Spleen (tissue), 11 donors: Measurements from ENCODE around the gene TSKS. TPM values are rescaled to one million over a fixed set of nuclear protein-coding genes. Genes with fewer than 3 reads are reported as not detected.

Source experiments
- DNase-seq: peaks from one replicate; pipeline ENCODE4 v3.0.0-alpha.2; 2020
- H3K27ac ChIP-seq, 8 donors: fragments of 200-600 bp; sonication (generic) in 7 of 8; 1 replicate in 4 of 8; 2 replicates in 4 of 8; pipeline versions ENCODE4 v1.5.0 to v1.8.0; 2016 to 2021; ENCODE audit warnings: inconsistent platforms in 4 of 8, mild to moderate bottlenecking in 4 of 8, moderate library complexity in 1 of 8
- H3K27me3 ChIP-seq, 7 donors: fragments of 200-600 bp; sonication (generic) in 6 of 7; replicated peaks in 1 of 7; 1 replicate in 4 of 7; 2 replicates in 3 of 7; pipeline versions ENCODE4 v1.5.0 to v1.8.0; 2016 to 2021; ENCODE audit warnings: inconsistent platforms in 3 of 7, mild to moderate bottlenecking in 1 of 7
- H3K36me3 ChIP-seq, 6 donors: fragments of 200-600 bp; sonication (generic) in 5 of 6; 1 replicate in 4 of 6; 2 replicates in 2 of 6; pipeline versions ENCODE4 v1.5.0 to v1.8.0; 2016 to 2021; ENCODE audit warnings: inconsistent platforms in 2 of 6
- H3K4me1 ChIP-seq, 6 donors: fragments of 200-600 bp; sonication (generic) in 5 of 6; 1 replicate in 3 of 6; 2 replicates in 3 of 6; pipeline versions ENCODE4 v1.5.0 to v1.8.0; 2016 to 2021; ENCODE audit warnings: inconsistent platforms in 3 of 6
- H3K4me3 ChIP-seq, 8 donors: fragments of 200-600 bp; sonication (generic) in 7 of 8; 1 replicate in 4 of 8; 2 replicates in 4 of 8; pipeline versions ENCODE4 v1.5.0 to v1.8.0; 2016 to 2021; ENCODE audit warnings: inconsistent platforms in 4 of 8, mild to moderate bottlenecking in 4 of 8, moderate library complexity in 2 of 8
- H3K9me3 ChIP-seq, 8 donors: fragments of 200-600 bp; sonication (generic) in 7 of 8; 1 replicate in 4 of 8; 2 replicates in 4 of 8; pipeline versions ENCODE4 v1.5.0 to v1.8.0; 2016 to 2021; ENCODE audit warnings: inconsistent platforms in 4 of 8
- CTCF ChIP-seq, 11 experiments: fragments of 200-600 bp in 7 of 11; fragments of 450-650 bp in 4 of 11; sonication (generic) in 4 of 11; IDR thresholded peaks in 8 of 11; conservative IDR thresholded peaks in 3 of 11; 1 replicate in 7 of 11; 2 replicates in 4 of 11; pipeline versions ENCODE4 v1.4.0 to v1.8.0; 2016 to 2021; ENCODE audit warnings: antibody characterized with exemption in 11 of 11, inconsistent platforms in 4 of 11, mild to moderate bottlenecking in 1 of 11
- POLR2A ChIP-seq, 3 donors: fragments of 450-650 bp; IDR thresholded peaks; one replicate each; pipeline ENCODE4 v1.5.1; 2017; ENCODE audit warnings: antibody characterized with exemption in 3 of 3, mild to moderate bottlenecking in 1 of 3
- POLR2AphosphoS5 ChIP-seq, 3 donors: sonication (generic); formaldehyde crosslinking; IDR thresholded peaks; one replicate each; pipeline ENCODE4 v1.5.1; 2017; ENCODE audit warnings: antibody characterized with exemption in 3 of 3
- WGBS, 5 donors: extraction: QIAGEN DNeasy Blood & Tissue Kit in 3 of 5; methylation state at CpG; one replicate each; pipeline versions ENCODE4 v1.1.5 to v1.1.7; 2013 to 2018; 5-methylcytosine and 5-hydroxymethylcytosine counted together
- intact Hi-C: fragments of 100-400 bp; cut with DNase I; formaldehyde crosslinking; loops from one replicate; pipeline ENCODE4 v1.15.0; 2023; ENCODE audit warnings: low total_unique reads
- polyA plus RNA-seq, 3 donors: library from polyadenylated mRNA; stranded (reverse); fragments of 200-250 nt; gene quantifications; one replicate each; pipeline ENCODE4 v1.2.1, GENCODE V29; 2013
- total RNA-seq, 7 donors: library from RNA; depleted of rRNA in 3 of 7; stranded (reverse); fragments of >200 nt in 3 of 7; fragmentation: NEBNext Ultra II Directional in 4 of 7; extraction: Animal tissue kit (Norgen Biotek cat#: 25700) in 4 of 7; gene quantifications; one replicate each; pipeline versions ENCODE4 v1.1.0 to v1.2.1, GENCODE V29; 2016 to 2021
- donor health status: healthy with polysubstance abuse.
- donor health status: DM: no; HTN: no; CAD: no; lungs with moderate emphysema.
- donor health status: DM: no; HTN: no; CAD: no.
- donor health status: Bipolar disorder and iron deficiency.
- donor health status: healthy.
- donor health status: DM: no; HTN: no; CAD: no.
- donor health status: DM: yes; HTN: yes; CAD: no.

Gene TSKS
- total and polyA plus RNA-seq, 10 donors: 0.26 to 2.1 (median 0.88) TPM; not detected in 4

- Histone ChIP-seq H3K4me1 (peaks cover 7 to 96% (median 40%) of the 10 kb centered on the region in 6 donors), H3K4me3 (no peak overlapping the region), H3K9me3 (no peaks in the 10 kb centered on the region), H3K27ac (peak overlapping the region in 4 of 8 donors; percentile 15 to 42 (median 30)), H3K27me3 (no peaks in the 10 kb centered on the region), H3K36me3 (peaks cover 0 to 82% (median 0%) of the 10 kb centered on the region in 6 donors)
- WGBS, 5 donors: 76 to 94% (median 86%) methylated on average over 16 to 20 of the region's 20 CpGs
- no peak for DNase-seq
- TF ChIP-seq POLR2AphosphoS5 (IDR thresholded peaks at IDR 0.05) (peak in 1 of 3 donors; percentile 11), CTCF (IDR thresholded peaks at IDR 0.05 in 8 of 11, conservative IDR thresholded peaks at IDR 0.05 in 3 of 11) (no peak)
- intact Hi-C loops: no loop called here
These were observed 12.8 kb upstream of the TSKS start for GRCh38 chr19:49775742-49776370.

GRCh38 chr19:49774969-49775368 lies 11.9 kb upstream of the TSKS start:
- WGBS, 5 donors: 92 to 96% (median 94%) methylated on average over 8 of the region's 8 CpGs
- H3K4me3 ChIP-seq: no peak overlapping the region
- H3K4me1 ChIP-seq: peaks cover 3 to 96% (median 36%) of the 10 kb centered on the region in 6 donors
- H3K27me3 ChIP-seq: no peaks in the 10 kb centered on the region
- H3K9me3 ChIP-seq: no peaks in the 10 kb centered on the region
- no peak for DNase-seq
- peak overlapping the region in 4 of 8 donors; percentile 15 to 48 (median 38) for H3K27ac ChIP-seq
- intact Hi-C loops: no loop called here
- peaks cover 0 to 83% (median 0%) of the 10 kb centered on the region in 6 donors for H3K36me3 ChIP-seq
- TF ChIP-seq POLR2AphosphoS5 (IDR thresholded peaks at IDR 0.05) (no peak), CTCF (IDR thresholded peaks at IDR 0.05 in 8 of 11, conservative IDR thresholded peaks at IDR 0.05 in 3 of 11) (no peak), POLR2A (IDR thresholded peaks at IDR 0.05) (no peak)

GRCh38 chr19:49773663-49774350 lies 10.7 kb upstream of the TSKS start:
- Histone ChIP-seq H3K9me3 (no peaks in the 10 kb centered on the region), H3K27me3 (no peaks in the 10 kb centered on the region), H3K27ac (peak overlapping the region in 3 of 8 donors; percentile 23 to 48 (median 44)), H3K4me1 (peaks cover 2 to 96% (median 38%) of the 10 kb centered on the region in 6 donors), H3K36me3 (peaks cover 0 to 82% (median 0%) of the 10 kb centered on the region in 6 donors), H3K4me3 (no peak overlapping the region)
- intact Hi-C loops: no loop called here
- TF ChIP-seq POLR2A (IDR thresholded peaks at IDR 0.05) (no peak), POLR2AphosphoS5 (IDR thresholded peaks at IDR 0.05) (no peak), CTCF (IDR thresholded peaks at IDR 0.05 in 8 of 11, conservative IDR thresholded peaks at IDR 0.05 in 3 of 11) (no peak)
- WGBS, 5 donors: 74 to 83% (median 78%) methylated on average over 7 to 8 of the region's 8 CpGs
- DNase-seq: no peak

- WGBS, 5 donors: 88 to 96% (median 92%) methylated on average over 10 of the region's 10 CpGs
- Histone ChIP-seq H3K4me1 (peaks cover 10 to 96% (median 45%) of the 10 kb centered on the region in 6 donors), H3K36me3 (peaks cover 0 to 77% (median 0%) of the 10 kb centered on the region in 6 donors), H3K4me3 (no peak overlapping the region), H3K27me3 (no peaks in the 10 kb centered on the region), H3K9me3 (no peaks in the 10 kb centered on the region), H3K27ac (peak overlapping the region in 2 of 8 donors; percentile 5 to 6)
- TF ChIP-seq POLR2AphosphoS5 (IDR thresholded peaks at IDR 0.05) (no peak), POLR2A (IDR thresholded peaks at IDR 0.05) (no peak), CTCF (IDR thresholded peaks at IDR 0.05 in 8 of 11, conservative IDR thresholded peaks at IDR 0.05 in 3 of 11) (no peak)
- no peak for DNase-seq
- intact Hi-C loops: no loop called here
These were observed 9.8 kb upstream of the TSKS start for GRCh38 chr19:49772850-49773432.
